ENCODE data around the gene RINT1.

Gene RINT1

GRCh38 chr7:105614341-105614840, 82.4 kb downstream of the RINT1 start:
- no peaks in the 10 kb centered on the region for H3K27me3 ChIP-seq (ENCODE audit: insufficient read depth, low read length, poor library complexity)
- H3K4ac ChIP-seq (ENCODE audit: low read depth, low read length) = no peak overlapping the region
- no CpG with 5 or more reads among the region's 20 CpGs for WGBS (ENCODE audit: extremely low coverage, insufficient coverage, low lambda C conversion rate)
- no peak overlapping the region for H3K4me2 ChIP-seq (ENCODE audit: low read length)
- peaks cover 6% of the 10 kb centered on the region for H3K36me3 ChIP-seq (ENCODE audit: control insufficient read depth, insufficient read depth, low read length)
- H3K79me1 ChIP-seq (ENCODE audit: low read length) = no peaks in the 10 kb centered on the region
- H4K8ac ChIP-seq (ENCODE audit: low read depth, low read length) = no peak overlapping the region
- H3K18ac ChIP-seq (ENCODE audit: low read length) = no peak overlapping the region
- no peaks in the 10 kb centered on the region for H3K79me2 ChIP-seq (ENCODE audit: control insufficient read depth, insufficient read depth, low read length)
- H3K23ac ChIP-seq (ENCODE audit: low read length) = no peak overlapping the region
- no peak overlapping the region for H3K4me3 ChIP-seq (ENCODE audit: low read length)
- H3K27ac ChIP-seq (ENCODE audit: low read depth, low read length) = no peak overlapping the region
- no peak overlapping the region for H3K56ac ChIP-seq (ENCODE audit: low read length)
- no peak for DNase-seq
- no peak overlapping the region for H4K5ac ChIP-seq (ENCODE audit: low read length)
- H2BK15ac ChIP-seq (replicated peaks; ENCODE audit: low read depth) = no peak overlapping the region
- no peaks in the 10 kb centered on the region for H3K4me1 ChIP-seq (ENCODE audit: control insufficient read depth, low read depth, low read length)
- no peak overlapping the region for H2BK120ac ChIP-seq (ENCODE audit: low read depth, low read length)
- no peak overlapping the region for H3K9ac ChIP-seq (ENCODE audit: low read length)
- no peak overlapping the region for H2AK5ac ChIP-seq (ENCODE audit: low read length)
- no peak overlapping the region for H2BK5ac ChIP-seq (ENCODE audit: low read length)
